GM18505 (cell line): ENCODE measurements around the gene ZBTB16.

Experiments used
- ATAC-seq: cut with Tn5 transposase; IDR thresholded peaks from one replicate; pipeline ENCODE4 v1.9.1; 2021; ENCODE audit not compliant: unreplicated experiment
- POLR2A ChIP-seq: IDR thresholded peaks from 4 replicates; pipeline ENCODE4 v1.6.1; 2011; ENCODE audit warnings: borderline replicate concordance; ENCODE audit not compliant: insufficient read depth, insufficient read length; ENCODE audit errors: extremely low read depth

ZBTB16 gene

GRCh38 chr11:114076921-114077331 is 17.4 kb downstream of the ZBTB16 start:
- no peak for TF ChIP-seq POLR2A
- no peak for ATAC-seq

GRCh38 chr11:114077482-114078305 is 18.2 kb downstream of the ZBTB16 start:
- TF ChIP-seq POLR2A: no peak
- no peak for ATAC-seq

DNA sequence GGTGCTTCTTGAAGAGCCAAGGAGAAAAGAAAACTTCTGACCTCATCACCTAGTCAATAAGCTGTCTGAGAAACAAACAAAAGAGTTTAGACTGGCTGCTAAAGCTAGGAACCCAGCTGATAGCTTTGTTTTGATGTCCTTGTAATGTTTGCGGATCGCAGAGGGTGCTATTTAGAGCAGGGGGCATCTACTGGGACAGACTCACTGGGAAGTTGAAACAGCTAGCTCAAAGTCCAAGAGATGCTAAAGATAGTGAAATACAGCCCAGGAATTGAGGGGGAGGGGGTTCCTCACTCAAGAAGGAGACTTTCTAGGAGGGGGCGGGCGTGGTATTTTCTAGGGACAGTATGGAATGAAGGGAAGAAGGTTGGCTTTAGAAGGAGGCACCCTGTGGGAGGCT is 18.9 kb downstream of the ZBTB16 start:
- no peak for TF ChIP-seq POLR2A
- no peak for ATAC-seq

GRCh38 chr11:114079511-114080065 is 20.1 kb downstream of the ZBTB16 start:
- TF ChIP-seq POLR2A: no peak
- ATAC-seq: no peak

GRCh38 chr11:114080219-114080618 is 20.7 kb downstream of the ZBTB16 start:
- no peak for TF ChIP-seq POLR2A
- no peak for ATAC-seq

DNA sequence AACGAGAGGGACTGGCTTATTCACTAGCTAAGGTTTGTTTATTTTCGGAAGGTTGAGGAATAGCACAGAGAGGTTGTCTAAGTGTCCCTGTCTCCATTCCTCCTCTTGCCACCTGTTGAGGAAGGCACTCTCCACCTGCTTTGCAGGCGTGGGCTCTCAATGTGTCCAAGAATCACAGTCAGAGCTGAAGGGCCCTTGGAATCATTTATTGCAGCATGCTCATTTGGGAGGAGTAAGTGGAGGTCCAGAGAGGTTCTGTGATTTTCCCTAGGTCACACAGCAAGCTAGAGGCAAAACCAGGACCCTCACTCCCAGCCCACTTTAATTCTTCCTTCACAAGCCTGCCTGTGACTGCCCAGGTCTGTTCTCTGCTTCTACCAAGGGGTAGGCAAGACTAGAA is 21.3 kb downstream of the ZBTB16 start:
- no peak for ATAC-seq
- no peak for TF ChIP-seq POLR2A

DNA sequence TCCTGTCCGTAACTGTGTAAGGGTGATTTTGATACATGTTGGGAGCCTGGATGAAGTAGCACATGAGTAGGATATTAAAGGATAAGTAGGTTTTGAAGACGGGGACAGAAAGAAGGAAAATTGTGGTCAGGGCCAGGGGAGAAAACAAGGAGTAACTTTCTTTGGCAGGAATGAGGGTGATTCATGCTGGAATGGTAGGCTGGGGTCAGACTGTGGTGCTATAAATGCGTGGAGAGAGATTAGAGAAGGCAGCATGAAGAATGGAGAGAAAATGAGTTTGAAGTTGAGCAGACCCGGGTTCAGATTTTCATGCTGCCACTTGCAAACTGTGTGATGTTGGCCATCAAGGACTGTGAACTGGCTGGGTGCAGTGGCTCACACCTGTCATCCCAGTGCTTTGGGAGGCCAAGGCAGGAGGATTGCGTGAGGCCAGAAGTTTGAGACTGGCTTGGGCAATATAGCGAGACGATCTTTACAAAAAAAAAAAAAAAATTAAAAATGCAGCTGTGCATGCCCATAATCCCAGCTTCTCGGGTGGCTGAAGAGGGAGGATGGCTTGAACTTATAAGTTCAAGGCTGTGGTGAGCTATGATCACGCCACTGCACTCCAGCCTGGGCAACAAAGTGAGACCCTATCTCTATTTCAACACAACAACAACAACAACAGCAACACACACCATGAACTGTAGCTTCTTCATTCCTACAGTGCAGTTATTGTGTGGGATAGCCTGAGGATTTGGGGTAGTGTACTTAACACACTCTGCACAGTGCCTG is 22.3 kb downstream of the ZBTB16 start:
- no peak for ATAC-seq
- no peak for TF ChIP-seq POLR2A

GRCh38 chr11:114082415-114082748 is 22.9 kb downstream of the ZBTB16 start:
- TF ChIP-seq POLR2A: no peak
- ATAC-seq: no peak

- no peak for TF ChIP-seq POLR2A
Measured at GRCh38 chr11:114082767-114083181, 23.3 kb downstream of the ZBTB16 start.

GRCh38 chr11:114083391-114084252 is 24.1 kb downstream of the ZBTB16 start:
- ATAC-seq: no peak
- no peak for TF ChIP-seq POLR2A

More at GRCh38 chr11:114082767-114083181, 23.3 kb downstream of the ZBTB16 start:
- no peak for ATAC-seq

DNA sequence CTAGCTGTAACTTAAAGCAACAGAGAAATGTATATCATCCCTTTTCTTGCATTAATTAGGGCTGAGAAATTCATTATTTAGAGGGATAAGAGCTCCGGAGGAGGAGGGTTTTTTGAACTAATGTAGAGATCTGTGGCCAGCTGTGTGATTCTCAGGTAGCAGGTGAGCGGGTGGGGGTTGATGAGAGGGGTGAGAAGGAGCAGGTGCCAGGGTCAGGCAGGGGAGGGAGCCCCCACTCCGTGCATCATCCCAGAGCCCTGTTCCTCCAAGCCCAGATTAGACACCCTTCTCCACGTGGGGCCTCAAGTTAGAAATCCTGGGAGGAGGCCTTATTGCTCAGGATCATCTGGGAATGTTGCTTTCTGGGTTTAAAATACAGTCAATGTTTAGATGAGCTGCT is 24.9 kb downstream of the ZBTB16 start:
- TF ChIP-seq POLR2A: no peak
- no peak for ATAC-seq

DNA sequence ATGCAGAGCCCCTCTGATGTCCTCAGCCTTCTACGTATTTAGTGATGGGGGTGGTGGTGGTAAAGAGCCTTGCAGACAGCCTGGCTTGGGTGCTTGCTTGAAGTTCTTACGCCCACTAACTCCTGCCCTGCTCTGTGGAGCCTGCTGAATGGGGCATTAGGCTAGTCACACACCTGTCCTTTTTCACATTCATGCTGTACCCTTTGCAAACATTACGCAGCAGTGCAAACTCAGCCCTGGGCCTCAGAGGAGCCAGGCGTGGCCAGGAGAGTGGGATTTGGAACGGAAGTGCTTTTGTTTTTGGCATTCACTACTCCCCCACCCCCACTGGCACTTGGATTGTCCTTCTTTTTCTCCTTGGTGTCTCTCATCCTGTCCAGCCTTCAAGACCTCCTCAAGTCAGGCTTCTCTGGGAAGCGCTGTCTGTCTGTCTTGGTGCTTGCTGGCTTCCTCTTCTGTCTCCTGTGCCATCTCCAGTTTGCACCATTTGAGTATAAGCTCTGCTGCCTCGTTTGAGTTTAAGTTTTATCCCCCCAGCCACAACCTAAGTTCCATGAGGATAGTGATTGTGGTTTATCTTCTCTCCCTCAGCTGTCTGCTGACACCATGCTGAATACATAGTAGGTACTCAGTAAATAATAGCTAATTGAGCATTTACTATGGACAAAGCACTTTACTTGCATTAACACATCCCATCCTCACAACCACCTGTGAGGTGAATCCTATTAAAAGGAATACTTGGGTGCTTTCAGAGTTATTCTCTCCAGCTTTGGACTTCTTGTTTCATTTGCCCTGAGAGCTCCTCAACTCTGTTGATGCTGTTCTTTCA is 26.7 kb downstream of the ZBTB16 start:
- no peak for TF ChIP-seq POLR2A
- no peak for ATAC-seq
